HFFc6 (cell line): ENCODE results near the gene PCGF2. TPM values are rescaled to one million over a fixed set of nuclear protein-coding genes. Genes with fewer than 3 reads are reported as not detected.
A peak's percentile ranks its signal among the peaks of the same experiment; 100 is the strongest.

ENCODE experiments used
- DNase-seq: peaks from one replicate; pipeline ENCODE4 v3.0.0-alpha.2; 2018
- H3K27ac Mint-ChIP-seq: 2 replicates; pipeline ENCODE4 v1.8.0; 2020; ENCODE audit warnings: mild to moderate bottlenecking, mixed read lengths
- H3K27me3 Mint-ChIP-seq: 2 replicates; pipeline ENCODE4 v1.8.0; 2021; ENCODE audit warnings: mild to moderate bottlenecking, moderate library complexity, mixed read lengths; ENCODE audit not compliant: insufficient read depth
- H3K36me3 Mint-ChIP-seq: 2 replicates; pipeline ENCODE4 v1.8.0; 2021; ENCODE audit warnings: low read depth, mixed read lengths
- H3K4me1 Mint-ChIP-seq: 2 replicates; pipeline ENCODE4 v1.8.0; 2020; ENCODE audit warnings: low read depth, mixed read lengths
- H3K4me3 Mint-ChIP-seq: 2 replicates; pipeline ENCODE4 v1.8.0; 2020; ENCODE audit warnings: mild to moderate bottlenecking, moderate library complexity, mixed read lengths
- H3K9me3 Mint-ChIP-seq: 2 replicates; pipeline ENCODE4 v1.8.0; 2020; ENCODE audit warnings: mild to moderate bottlenecking, mixed read lengths
- long read RNA-seq: library from polyadenylated mRNA; unstranded; transcript quantifications from one replicate; pipeline ENCODE4 v2.0.0, GENCODE V29; 2019
- total RNA-seq, 6 experiments: library from RNA; stranded (reverse); fragmentation: NEBNext Ultra II Directional; extraction: Animal tissue kit (Norgen Biotek cat#: 25700); gene quantifications; 2 replicates in 1 of 6; 3 replicates in 5 of 6; pipeline ENCODE4 v1.2.3, GENCODE V29; 2021
- TF ChIP-seq, protein P1 (sequence below): fragments of 200-600 bp; sonication (generic); IDR thresholded peaks from 2 replicates; pipeline ENCODE4 v1.5.0; 2021; ENCODE audit warnings: antibody characterized with exemption, mild to moderate bottlenecking

Gene PCGF2
- 10 to 100 TPM; 59.7 to 73.5 (median 69.0) TPM for total RNA-seq
- long read RNA-seq, partial matches to known transcripts, result 9 of 10 reads
- long read RNA-seq, other reads (novel, unspliced or antisense), result 1 of 10 reads

DNA sequence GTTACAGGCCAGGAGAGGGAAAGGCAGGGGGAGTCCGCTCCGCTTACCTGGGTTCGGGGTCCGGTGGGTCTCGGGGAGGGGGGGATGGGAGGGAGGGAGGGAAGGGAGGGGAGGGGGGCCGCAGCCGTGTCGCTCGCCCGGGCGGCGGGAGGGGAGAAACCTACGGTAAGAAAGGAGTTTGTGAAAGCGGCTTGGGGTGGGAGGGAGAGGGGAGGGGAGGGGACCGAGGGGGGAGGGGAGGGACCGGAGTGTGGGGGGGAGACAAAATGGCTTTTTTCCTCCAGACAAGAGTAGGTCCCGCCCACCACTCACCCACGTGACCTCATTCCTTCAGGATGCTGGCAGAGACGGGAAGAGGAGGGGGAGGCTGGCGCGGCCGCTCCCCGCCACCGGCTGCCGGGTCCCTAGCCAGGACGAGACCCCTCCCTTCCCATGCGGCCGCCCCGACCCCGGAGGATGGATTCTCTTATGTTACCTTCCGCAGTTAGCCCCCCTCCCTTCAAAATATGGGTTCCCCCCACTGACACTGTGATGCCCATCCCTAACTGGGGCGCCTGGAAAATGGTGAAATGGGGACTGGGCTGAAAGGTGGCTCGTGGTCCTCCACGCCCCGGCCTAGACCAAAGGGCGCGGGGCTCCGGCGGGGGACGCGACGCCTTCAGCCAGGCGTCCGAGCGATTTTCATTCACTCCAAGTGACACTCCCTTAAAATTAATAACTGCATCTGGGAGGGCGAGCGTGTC, at the start of gene PCGF2:
PCGF2 (minus strand) TSS at position 188 of the 743 bp plus-strand sequence. CDS start 7,934 bp downstream, outside the sequence.
- peak within 1 kb of the TSS; percentile 65; the same call in 1 of the 2 replicates for H3K27ac Mint-ChIP-seq
- peaks cover 9% of the 10 kb centered on the region for H3K36me3 Mint-ChIP-seq
- peak within 1 kb of the TSS; percentile 96 for H3K4me3 Mint-ChIP-seq
- peaks cover 55% of the 10 kb centered on the region for H3K4me1 Mint-ChIP-seq
- no peaks in the 10 kb centered on the region for H3K9me3 Mint-ChIP-seq
- peak; percentile 68 for DNase-seq
- H3K27me3 Mint-ChIP-seq, result peaks cover 5% of the 10 kb centered on the region
- TF ChIP-seq, protein P1, sequence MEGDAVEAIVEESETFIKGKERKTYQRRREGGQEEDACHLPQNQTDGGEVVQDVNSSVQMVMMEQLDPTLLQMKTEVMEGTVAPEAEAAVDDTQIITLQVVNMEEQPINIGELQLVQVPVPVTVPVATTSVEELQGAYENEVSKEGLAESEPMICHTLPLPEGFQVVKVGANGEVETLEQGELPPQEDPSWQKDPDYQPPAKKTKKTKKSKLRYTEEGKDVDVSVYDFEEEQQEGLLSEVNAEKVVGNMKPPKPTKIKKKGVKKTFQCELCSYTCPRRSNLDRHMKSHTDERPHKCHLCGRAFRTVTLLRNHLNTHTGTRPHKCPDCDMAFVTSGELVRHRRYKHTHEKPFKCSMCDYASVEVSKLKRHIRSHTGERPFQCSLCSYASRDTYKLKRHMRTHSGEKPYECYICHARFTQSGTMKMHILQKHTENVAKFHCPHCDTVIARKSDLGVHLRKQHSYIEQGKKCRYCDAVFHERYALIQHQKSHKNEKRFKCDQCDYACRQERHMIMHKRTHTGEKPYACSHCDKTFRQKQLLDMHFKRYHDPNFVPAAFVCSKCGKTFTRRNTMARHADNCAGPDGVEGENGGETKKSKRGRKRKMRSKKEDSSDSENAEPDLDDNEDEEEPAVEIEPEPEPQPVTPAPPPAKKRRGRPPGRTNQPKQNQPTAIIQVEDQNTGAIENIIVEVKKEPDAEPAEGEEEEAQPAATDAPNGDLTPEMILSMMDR, result no peak

DNA sequence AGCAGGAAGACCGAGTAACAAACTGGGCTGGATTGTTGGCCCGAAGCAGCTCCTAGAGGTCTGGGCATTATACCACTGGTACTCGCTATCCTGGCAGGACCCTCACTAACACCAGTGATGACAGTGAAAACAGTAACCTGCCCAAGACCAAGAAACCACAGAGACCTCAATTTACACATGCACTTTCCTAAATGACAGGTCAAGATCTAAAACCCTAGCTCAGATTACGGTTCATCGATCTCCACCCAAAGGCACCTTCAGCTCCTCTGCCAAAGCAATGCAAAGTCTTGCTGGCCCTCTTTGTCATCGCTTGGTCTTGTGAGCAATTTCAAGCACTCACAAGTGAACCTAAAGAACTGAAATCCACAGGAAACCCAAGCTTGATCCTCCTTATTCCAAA, 49.7 kb upstream of the PCGF2 start:
- H3K27ac Mint-ChIP-seq, result peak overlapping the region; percentile 92
- peak overlapping the region; percentile 96 for H3K4me3 Mint-ChIP-seq
- peaks cover 3% of the 10 kb centered on the region; the same call in 1 of the 2 replicates for H3K27me3 Mint-ChIP-seq
- TF ChIP-seq, protein P1, result no peak
- H3K36me3 Mint-ChIP-seq, result peaks cover 45% of the 10 kb centered on the region
- H3K9me3 Mint-ChIP-seq, result no peaks in the 10 kb centered on the region
- H3K4me1 Mint-ChIP-seq, result peaks cover 38% of the 10 kb centered on the region
- DNase-seq, result no peak

DNA sequence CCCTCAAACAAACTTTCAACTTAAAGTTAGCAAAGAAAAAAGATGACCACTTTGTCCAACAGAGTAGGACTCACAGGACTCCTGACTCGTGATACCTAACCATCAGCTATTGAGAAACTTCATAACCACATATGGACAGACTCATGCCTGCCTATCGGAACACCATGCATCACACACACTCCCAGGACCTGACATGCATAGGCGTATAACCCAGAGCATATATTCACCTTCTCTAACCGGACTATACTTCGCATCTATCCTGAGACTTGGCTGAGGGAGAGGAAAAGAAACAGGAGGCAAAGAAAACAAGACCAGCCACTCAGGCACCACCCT, 49.0 kb upstream of the PCGF2 start:
- Mint-ChIP-seq H3K4me3 (peak overlapping the region; percentile 96), H3K36me3 (peaks cover 45% of the 10 kb centered on the region), H3K9me3 (no peaks in the 10 kb centered on the region), H3K4me1 (peaks cover 38% of the 10 kb centered on the region), H3K27ac (peak overlapping the region; percentile 53), H3K27me3 (peaks cover 3% of the 10 kb centered on the region; the same call in 1 of the 2 replicates)
- peak; percentile 17 for DNase-seq
- TF ChIP-seq, protein P1, result no peak

DNA sequence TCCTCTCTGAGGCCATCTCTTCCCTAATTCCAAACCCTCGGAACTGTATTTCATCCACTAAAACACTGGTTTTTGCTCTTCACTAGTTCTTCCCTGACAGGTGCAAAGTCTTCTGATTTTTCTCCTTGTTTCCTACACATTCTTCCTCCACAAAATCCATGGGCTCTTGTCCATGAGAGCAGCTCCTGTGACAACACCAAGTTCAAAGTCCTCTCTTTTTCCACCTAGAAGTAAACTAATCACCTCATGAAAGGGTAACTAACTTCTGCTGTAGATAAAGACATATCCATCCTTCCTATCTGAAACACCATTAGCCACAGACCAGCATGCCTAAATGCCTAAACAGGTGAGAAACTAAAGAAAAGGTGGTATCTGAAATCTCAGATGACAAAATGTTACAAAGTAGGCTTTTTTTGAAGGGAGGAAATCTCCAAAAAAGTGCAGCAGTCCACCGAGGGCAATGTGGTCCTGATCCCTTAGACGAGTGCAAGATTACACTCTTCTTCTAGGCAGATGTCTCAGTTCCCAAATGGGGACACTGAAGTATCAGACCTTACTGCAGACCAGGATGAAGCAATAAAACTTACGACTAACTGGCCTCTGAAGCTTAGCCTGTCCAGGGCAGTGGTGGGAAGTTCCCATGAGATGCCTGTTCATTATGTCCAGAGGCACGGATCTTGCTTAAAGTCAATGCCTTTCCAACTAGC, 48.5 kb upstream of the PCGF2 start:
- H3K27me3 Mint-ChIP-seq, result peaks cover 3% of the 10 kb centered on the region; the same call in 1 of the 2 replicates
- H3K4me1 Mint-ChIP-seq, result peaks cover 38% of the 10 kb centered on the region
- H3K27ac Mint-ChIP-seq, result peak overlapping the region; percentile 53
- TF ChIP-seq, protein P1, result no peak
- peak overlapping the region; percentile 96 for H3K4me3 Mint-ChIP-seq
- H3K9me3 Mint-ChIP-seq, result no peaks in the 10 kb centered on the region
- H3K36me3 Mint-ChIP-seq, result peaks cover 41% of the 10 kb centered on the region
- no peak for DNase-seq

DNA sequence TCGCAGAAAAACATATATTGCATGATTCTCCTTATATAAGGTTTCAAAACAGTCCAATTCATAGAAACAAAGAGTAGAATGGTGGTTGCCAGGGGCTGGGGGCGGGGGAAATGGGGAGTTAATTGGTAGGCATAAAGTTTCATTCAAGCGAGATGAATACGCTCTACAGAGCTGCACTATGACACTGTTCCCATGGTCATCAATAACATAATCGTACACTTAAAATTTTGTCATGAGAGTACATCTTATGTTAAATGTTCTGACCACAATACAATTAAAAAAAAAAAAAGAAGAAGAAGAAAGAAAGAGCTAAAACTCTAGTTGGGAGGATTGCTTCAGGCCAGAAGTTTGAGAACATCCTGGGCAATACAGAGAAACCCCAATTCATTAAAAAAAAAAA, 46.1 kb upstream of the PCGF2 start:
- DNase-seq, result no peak
- Mint-ChIP-seq H3K4me3 (no peak overlapping the region), H3K27me3 (peaks cover 3% of the 10 kb centered on the region; the same call in 1 of the 2 replicates), H3K9me3 (no peaks in the 10 kb centered on the region), H3K27ac (no peak overlapping the region), H3K4me1 (peaks cover 44% of the 10 kb centered on the region), H3K36me3 (peaks cover 28% of the 10 kb centered on the region)
- TF ChIP-seq, protein P1, result no peak
